NB4 (cell line): Measurements from ENCODE around the gene DLG2.

ENCODE experiments used
- MYC ChIP-seq: IDR thresholded peaks from 2 replicates; pipeline ENCODE4 v1.6.1; 2011; ENCODE audit warnings: low read depth, low read length
- POLR2A ChIP-seq: IDR thresholded peaks from 2 replicates; pipeline ENCODE4 v1.6.1; 2011; ENCODE audit warnings: mild to moderate bottlenecking; ENCODE audit not compliant: insufficient read length; ENCODE audit errors: extremely low read depth
- TF ChIP-seq, protein P1 (sequence below): IDR thresholded peaks from one replicate; pipeline ENCODE4 v1.5.1; 2012; ENCODE audit warnings: low read depth, low read length
- TF ChIP-seq, protein P2 (sequence below): IDR thresholded peaks from 2 replicates; pipeline ENCODE4 v1.6.1; 2011; ENCODE audit warnings: low read depth, low read length

DNA sequence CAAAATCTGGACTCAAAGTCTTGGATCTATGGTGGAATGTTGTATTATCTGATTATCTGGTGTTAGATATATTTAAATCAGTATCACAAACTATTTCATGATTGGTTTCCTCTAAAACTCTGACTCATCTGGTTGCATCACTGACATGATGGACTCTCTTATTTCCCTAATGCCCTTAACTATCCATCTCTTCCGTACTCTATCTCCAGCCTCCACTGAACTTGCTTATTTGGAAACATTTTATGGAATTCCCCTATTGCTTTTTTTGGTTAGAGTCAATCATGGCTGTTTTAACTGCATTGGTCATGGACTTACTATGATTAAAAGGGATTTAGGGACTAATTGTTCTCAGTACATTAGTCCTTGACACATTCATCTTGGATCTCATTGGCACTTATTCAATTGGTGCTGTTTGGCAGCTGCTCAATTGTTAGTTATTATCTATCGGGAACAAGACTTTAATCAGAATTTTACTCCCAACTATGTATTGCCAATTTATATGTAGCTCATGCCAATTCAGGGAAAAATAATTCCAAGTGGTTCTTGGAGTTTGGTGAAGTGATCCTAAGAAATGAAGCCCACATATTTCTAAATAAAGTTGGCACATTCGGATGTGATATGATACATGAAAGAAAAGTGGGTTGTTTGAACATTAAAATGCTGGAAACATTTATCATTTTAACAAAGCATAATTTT, 1399.0 kb downstream of the DLG2 start:
- TF ChIP-seq, protein P1, sequence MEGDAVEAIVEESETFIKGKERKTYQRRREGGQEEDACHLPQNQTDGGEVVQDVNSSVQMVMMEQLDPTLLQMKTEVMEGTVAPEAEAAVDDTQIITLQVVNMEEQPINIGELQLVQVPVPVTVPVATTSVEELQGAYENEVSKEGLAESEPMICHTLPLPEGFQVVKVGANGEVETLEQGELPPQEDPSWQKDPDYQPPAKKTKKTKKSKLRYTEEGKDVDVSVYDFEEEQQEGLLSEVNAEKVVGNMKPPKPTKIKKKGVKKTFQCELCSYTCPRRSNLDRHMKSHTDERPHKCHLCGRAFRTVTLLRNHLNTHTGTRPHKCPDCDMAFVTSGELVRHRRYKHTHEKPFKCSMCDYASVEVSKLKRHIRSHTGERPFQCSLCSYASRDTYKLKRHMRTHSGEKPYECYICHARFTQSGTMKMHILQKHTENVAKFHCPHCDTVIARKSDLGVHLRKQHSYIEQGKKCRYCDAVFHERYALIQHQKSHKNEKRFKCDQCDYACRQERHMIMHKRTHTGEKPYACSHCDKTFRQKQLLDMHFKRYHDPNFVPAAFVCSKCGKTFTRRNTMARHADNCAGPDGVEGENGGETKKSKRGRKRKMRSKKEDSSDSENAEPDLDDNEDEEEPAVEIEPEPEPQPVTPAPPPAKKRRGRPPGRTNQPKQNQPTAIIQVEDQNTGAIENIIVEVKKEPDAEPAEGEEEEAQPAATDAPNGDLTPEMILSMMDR: no peak
- TF ChIP-seq POLR2A: no peak
- TF ChIP-seq, protein P2, sequence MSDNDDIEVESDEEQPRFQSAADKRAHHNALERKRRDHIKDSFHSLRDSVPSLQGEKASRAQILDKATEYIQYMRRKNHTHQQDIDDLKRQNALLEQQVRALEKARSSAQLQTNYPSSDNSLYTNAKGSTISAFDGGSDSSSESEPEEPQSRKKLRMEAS: no peak
- no peak for TF ChIP-seq MYC
